Left forelimb (tissue), 1 donor: Measurements from ENCODE around the gene C12orf76.

Source experiments
- DNase-seq: peaks from one replicate; pipeline ENCODE4 v3.0.0-alpha.2; 2018; ENCODE audit warnings: low spot score

C12orf76 gene

GRCh38 chr12:109994401-109995175, 53.7 kb downstream of the C12orf76 start:
- no peak for DNase-seq

DNA sequence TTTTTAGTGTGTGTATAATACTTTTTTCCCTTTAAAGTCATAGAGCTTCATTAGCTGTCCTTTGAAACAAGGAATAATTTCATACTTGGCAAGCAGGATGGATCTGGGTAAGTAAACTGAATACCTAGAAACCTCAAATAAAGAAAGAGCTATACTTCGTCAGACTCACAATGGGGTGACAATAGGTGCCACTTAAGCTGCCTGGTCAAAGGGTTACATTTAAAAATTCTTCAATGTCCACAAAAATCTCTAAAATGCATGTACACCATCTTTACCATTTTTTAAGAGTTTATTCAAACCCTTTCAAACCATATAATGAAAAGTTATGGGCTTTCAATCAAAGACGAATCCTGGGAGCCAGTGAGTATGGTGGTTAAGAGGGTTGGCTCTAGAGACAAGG, 55.2 kb downstream of the C12orf76 start:
- no peak for DNase-seq

DNA sequence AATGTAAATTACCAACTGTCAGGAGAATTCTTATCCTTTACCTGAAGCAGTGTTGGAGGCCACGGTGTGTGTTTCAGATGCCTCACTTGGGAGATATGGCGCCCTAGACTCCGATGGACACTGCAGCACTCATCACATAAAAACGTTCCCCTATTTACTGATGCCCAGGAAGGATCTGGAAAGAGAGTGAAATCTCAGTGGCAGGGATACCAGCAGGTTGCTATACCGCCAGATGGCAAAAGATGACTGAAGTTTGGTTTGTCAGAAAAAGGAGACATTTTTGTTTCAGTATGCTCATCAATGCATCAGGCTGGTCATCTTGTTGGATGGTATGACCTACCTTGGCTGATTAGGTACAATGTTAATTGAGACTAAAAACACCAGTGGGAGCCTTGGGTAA, 56.7 kb downstream of the C12orf76 start:
- DNase-seq: no peak
